Neutrophil (primary cell): ENCODE data around the gene SIGLEC1.

Experiments
- H3K27ac ChIP-seq: fragments of 200-600 bp; sonication (generic); 2 replicates; pipeline ENCODE4 v1.5.1; 2016; ENCODE audit warnings: mild to moderate bottlenecking, moderate library complexity
- H3K27me3 ChIP-seq: fragments of 200-600 bp; sonication (generic); 2 replicates; pipeline ENCODE4 v1.6.0; 2016; ENCODE audit warnings: mild to moderate bottlenecking
- H3K36me3 ChIP-seq: fragments of 200-600 bp; sonication (generic); 2 replicates; pipeline ENCODE4 v1.5.1; 2017
- H3K4me1 ChIP-seq, 2 experiments: fragments of 200-600 bp in 1 of 2; sonication (generic) in 1 of 2; 1 replicate in 1 of 2; 2 replicates in 1 of 2; pipeline versions ENCODE4 v1.5.1 to v1.6.1; 2013 to 2016; ENCODE audit warnings: low read depth in 1 of 2, low read length in 1 of 2, mild to moderate bottlenecking in 1 of 2, moderate library complexity in 1 of 2; ENCODE audit not compliant: control insufficient read depth in 1 of 2, insufficient read depth in 1 of 2
- H3K4me3 ChIP-seq, 2 experiments: fragments of 200-600 bp in 1 of 2; sonication (generic) in 1 of 2; 1 replicate in 1 of 2; 2 replicates in 1 of 2; pipeline ENCODE4 v1.5.1; 2013 to 2016; ENCODE audit warnings: low read depth in 1 of 2, low read length in 1 of 2, mild to moderate bottlenecking in 1 of 2, moderate library complexity in 1 of 2
- H3K9me3 ChIP-seq: fragments of 200-600 bp; sonication (generic); 2 replicates; pipeline ENCODE4 v1.5.1; 2016
- CTCF ChIP-seq: fragments of 200-600 bp; sonication (generic); IDR thresholded peaks from 2 replicates; pipeline ENCODE4 v1.5.1; 2016; ENCODE audit warnings: antibody characterized with exemption

Gene SIGLEC1

GRCh38 chr20:3744037-3744436 lies 31.6 kb upstream of the SIGLEC1 start:
- peaks cover 8% of the 10 kb centered on the region in 2 experiments for H3K4me1 ChIP-seq
- TF ChIP-seq CTCF = no peak
- no peak overlapping the region for H3K27ac ChIP-seq
- H3K27me3 ChIP-seq = peaks cover 27% of the 10 kb centered on the region
- no peaks in the 10 kb centered on the region for H3K9me3 ChIP-seq
- H3K4me3 ChIP-seq = no peak overlapping the region
- H3K36me3 ChIP-seq = no peaks in the 10 kb centered on the region

- TF ChIP-seq CTCF = no peak
- H3K27ac ChIP-seq = no peak overlapping the region
- no peak overlapping the region for H3K4me3 ChIP-seq
- H3K9me3 ChIP-seq = no peaks in the 10 kb centered on the region
- no peaks in the 10 kb centered on the region for H3K36me3 ChIP-seq
- H3K27me3 ChIP-seq = peaks cover 27% of the 10 kb centered on the region
- H3K4me1 ChIP-seq = peaks cover 8% of the 10 kb centered on the region in 2 experiments
These were observed 30.9 kb upstream of the SIGLEC1 start for GRCh38 chr20:3743251-3743650.

- Histone ChIP-seq H3K27ac (no peak overlapping the region), H3K27me3 (peaks cover 22% of the 10 kb centered on the region), H3K9me3 (no peaks in the 10 kb centered on the region), H3K4me1 (peaks cover 8% of the 10 kb centered on the region in 2 experiments), H3K4me3 (no peak overlapping the region), H3K36me3 (no peaks in the 10 kb centered on the region)
- TF ChIP-seq CTCF = no peak
These were observed 29.5 kb upstream of the SIGLEC1 start for GRCh38 chr20:3741836-3742458.

- Histone ChIP-seq H3K27me3 (peaks cover 23% of the 10 kb centered on the region), H3K27ac (no peak overlapping the region), H3K9me3 (no peaks in the 10 kb centered on the region), H3K4me1 (peaks cover 8% of the 10 kb centered on the region in 2 experiments), H3K4me3 (no peak overlapping the region), H3K36me3 (no peaks in the 10 kb centered on the region)
- no peak for TF ChIP-seq CTCF
These were observed 28.4 kb upstream of the SIGLEC1 start for GRCh38 chr20:3740615-3741301.

GRCh38 chr20:3739926-3740451 lies 27.6 kb upstream of the SIGLEC1 start:
- no peak for TF ChIP-seq CTCF
- H3K9me3 ChIP-seq = no peaks in the 10 kb centered on the region
- H3K36me3 ChIP-seq = no peaks in the 10 kb centered on the region
- H3K27me3 ChIP-seq = peaks cover 21% of the 10 kb centered on the region
- H3K4me1 ChIP-seq = peaks cover 4% of the 10 kb centered on the region in 2 experiments
- no peak overlapping the region for H3K27ac ChIP-seq
- no peak overlapping the region for H3K4me3 ChIP-seq
